ENCODE measurements around the gene PTPRJ. TPM values are rescaled to one million over a fixed set of nuclear protein-coding genes. Genes with fewer than 3 reads are reported as not detected.

PTPRJ gene
- total and polyA plus RNA-seq, 2 of the 4 experiments (the other 2 are of a cell fraction) = 5.6 to 14.9 TPM

DNA sequence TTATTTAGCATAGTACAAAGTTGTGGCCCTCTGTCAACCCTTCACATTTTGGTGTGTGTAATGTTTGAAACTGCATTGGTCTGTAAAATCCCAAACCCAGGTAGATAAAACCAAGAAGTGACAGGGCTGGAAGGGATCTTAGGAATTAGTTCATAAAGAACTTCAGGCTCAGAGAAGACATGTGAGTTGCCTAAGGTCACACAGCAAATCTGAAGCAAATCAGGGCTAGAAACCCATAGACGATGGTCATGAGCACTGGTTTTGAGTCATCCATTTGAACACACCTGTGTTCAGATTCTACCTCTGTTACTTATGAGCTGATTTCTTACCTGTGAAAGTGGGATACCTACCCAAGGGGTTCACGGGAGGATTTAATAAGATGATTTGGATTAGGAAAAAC is 107.1 kb downstream of the PTPRJ start:
- TF ChIP-seq, protein P1, sequence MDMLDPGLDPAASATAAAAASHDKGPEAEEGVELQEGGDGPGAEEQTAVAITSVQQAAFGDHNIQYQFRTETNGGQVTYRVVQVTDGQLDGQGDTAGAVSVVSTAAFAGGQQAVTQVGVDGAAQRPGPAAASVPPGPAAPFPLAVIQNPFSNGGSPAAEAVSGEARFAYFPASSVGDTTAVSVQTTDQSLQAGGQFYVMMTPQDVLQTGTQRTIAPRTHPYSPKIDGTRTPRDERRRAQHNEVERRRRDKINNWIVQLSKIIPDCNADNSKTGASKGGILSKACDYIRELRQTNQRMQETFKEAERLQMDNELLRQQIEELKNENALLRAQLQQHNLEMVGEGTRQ (IDR thresholded peaks at IDR 0.05; ENCODE audit: low read depth, low read length) = no peak
- TF ChIP-seq MAZ (IDR thresholded peaks at IDR 0.05; ENCODE audit: borderline replicate concordance, low read depth, low read length) (no peak), BHLHE40 (IDR thresholded peaks at IDR 0.05; ENCODE audit: low read depth, low read length) (no peak), NFE2L2 (IDR thresholded peaks at IDR 0.05; ENCODE audit: low read depth, low read length) (no peak), RAD21 (IDR thresholded peaks at IDR 0.05; ENCODE audit: low read length) (no peak), CEBPB (IDR thresholded peaks at IDR 0.05; ENCODE audit: low read depth, low read length) (no peak), MXI1 (IDR thresholded peaks at IDR 0.05; ENCODE audit: borderline replicate concordance, low read depth, low read length) (no peak), SMC3 (IDR thresholded peaks at IDR 0.05; ENCODE audit: low read depth, low read length) (no peak), POLR2A (IDR thresholded peaks at IDR 0.05; ENCODE audit: low read depth, low read length) (no peak), RFX5 (IDR thresholded peaks at IDR 0.05; ENCODE audit: low read depth, low read length) (no peak), CHD1 (IDR thresholded peaks at IDR 0.05; ENCODE audit: low read depth, low read length) (no peak), FOS (IDR thresholded peaks at IDR 0.05; ENCODE audit: low read depth, low read length) (no peak), MAFK (IDR thresholded peaks at IDR 0.05; ENCODE audit: low read depth, low read length) (no peak), RCOR1 (IDR thresholded peaks at IDR 0.05; ENCODE audit: insufficient replicate concordance, low read length) (no peak)
- TF ChIP-seq, protein P2, sequence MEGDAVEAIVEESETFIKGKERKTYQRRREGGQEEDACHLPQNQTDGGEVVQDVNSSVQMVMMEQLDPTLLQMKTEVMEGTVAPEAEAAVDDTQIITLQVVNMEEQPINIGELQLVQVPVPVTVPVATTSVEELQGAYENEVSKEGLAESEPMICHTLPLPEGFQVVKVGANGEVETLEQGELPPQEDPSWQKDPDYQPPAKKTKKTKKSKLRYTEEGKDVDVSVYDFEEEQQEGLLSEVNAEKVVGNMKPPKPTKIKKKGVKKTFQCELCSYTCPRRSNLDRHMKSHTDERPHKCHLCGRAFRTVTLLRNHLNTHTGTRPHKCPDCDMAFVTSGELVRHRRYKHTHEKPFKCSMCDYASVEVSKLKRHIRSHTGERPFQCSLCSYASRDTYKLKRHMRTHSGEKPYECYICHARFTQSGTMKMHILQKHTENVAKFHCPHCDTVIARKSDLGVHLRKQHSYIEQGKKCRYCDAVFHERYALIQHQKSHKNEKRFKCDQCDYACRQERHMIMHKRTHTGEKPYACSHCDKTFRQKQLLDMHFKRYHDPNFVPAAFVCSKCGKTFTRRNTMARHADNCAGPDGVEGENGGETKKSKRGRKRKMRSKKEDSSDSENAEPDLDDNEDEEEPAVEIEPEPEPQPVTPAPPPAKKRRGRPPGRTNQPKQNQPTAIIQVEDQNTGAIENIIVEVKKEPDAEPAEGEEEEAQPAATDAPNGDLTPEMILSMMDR (conservative IDR thresholded peaks at IDR 0.05; ENCODE audit: low read depth, low read length) = no peak
- TF ChIP-seq, protein P3, sequence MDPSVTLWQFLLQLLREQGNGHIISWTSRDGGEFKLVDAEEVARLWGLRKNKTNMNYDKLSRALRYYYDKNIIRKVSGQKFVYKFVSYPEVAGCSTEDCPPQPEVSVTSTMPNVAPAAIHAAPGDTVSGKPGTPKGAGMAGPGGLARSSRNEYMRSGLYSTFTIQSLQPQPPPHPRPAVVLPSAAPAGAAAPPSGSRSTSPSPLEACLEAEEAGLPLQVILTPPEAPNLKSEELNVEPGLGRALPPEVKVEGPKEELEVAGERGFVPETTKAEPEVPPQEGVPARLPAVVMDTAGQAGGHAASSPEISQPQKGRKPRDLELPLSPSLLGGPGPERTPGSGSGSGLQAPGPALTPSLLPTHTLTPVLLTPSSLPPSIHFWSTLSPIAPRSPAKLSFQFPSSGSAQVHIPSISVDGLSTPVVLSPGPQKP (IDR thresholded peaks at IDR 0.05; ENCODE audit: borderline replicate concordance, low read depth, low read length) = no peak
- CTCF ChIA-PET = interaction anchor here (0.6 kb wide), 1 partner anchor 139 kb away, joined by 3 read pairs; no protein-coding TSS in a partner anchor
- H4K91ac ChIP-seq (ENCODE audit: insufficient read depth, low read depth, low read length) = no peak overlapping the region

More for the DNA sequence above, 107.1 kb downstream of the PTPRJ start:
- POLR2A ChIA-PET (ENCODE audit: unreplicated experiment) = no interaction called here
- Histone ChIP-seq H3K4me1 (ENCODE audit: control insufficient read depth, insufficient read depth, low read length) (peaks cover 2% of the 10 kb centered on the region; the same call in 1 of the 2 replicates), H2AK9ac (replicated peaks; ENCODE audit: low read depth, low read length, poor library complexity) (no peak overlapping the region), H2BK120ac (ENCODE audit: low read depth, low read length) (no peak overlapping the region), H3K18ac (ENCODE audit: low read depth, low read length) (no peak overlapping the region), H3K23ac (ENCODE audit: low read depth, low read length) (no peak overlapping the region), H2BK15ac (ENCODE audit: low read depth, low read length) (no peak overlapping the region), H4K8ac (ENCODE audit: low read depth in 2 of 2, low read length in 2 of 2) (no peak overlapping the region), H3K9me1 (ENCODE audit: insufficient read depth, low read length) (peaks cover 18% of the 10 kb centered on the region), H4K20me1 (ENCODE audit: insufficient read depth, low read length) (peaks cover 28% of the 10 kb centered on the region), H3K4me3 (ENCODE audit: insufficient read depth, low read depth, low read length) (no peak overlapping the region), H3K27me3 (ENCODE audit: control insufficient read depth, insufficient read depth, low read length) (no peaks in the 10 kb centered on the region), H2BK20ac (ENCODE audit: low read depth, low read length) (no peak overlapping the region), H3K9me3 (ENCODE audit: control insufficient read depth, insufficient read depth, low read length) (no peaks in the 10 kb centered on the region), H3K79me1 (ENCODE audit: low read depth in 1 of 2, low read length in 2 of 2) (peaks cover 44 to 65% of the 10 kb centered on the region in 2 experiments), H3K14ac (replicated peaks; ENCODE audit: low read depth, low read length) (no peak overlapping the region), H2AK5ac (ENCODE audit: low read depth, low read length) (no peak overlapping the region), H3K27ac (ENCODE audit: insufficient read depth, low read length) (no peak overlapping the region), H4K5ac (ENCODE audit: low read depth, low read length) (no peak overlapping the region), H3K56ac (ENCODE audit: extremely low read depth, insufficient read depth, low read length) (no peak overlapping the region), H3K4ac (ENCODE audit: low read depth, low read length) (no peak overlapping the region), H3K4me2 (ENCODE audit: low read depth, low read length) (no peak overlapping the region), H2BK5ac (ENCODE audit: low read depth, low read length, poor library complexity, severe bottlenecking) (no peak overlapping the region), H2AFZ (replicated peaks; ENCODE audit: low read length, poor library complexity) (no peak overlapping the region), H3K36me3 (ENCODE audit: control insufficient read depth, insufficient read depth, low read length) (no peaks in the 10 kb centered on the region), H3K9ac (ENCODE audit: low read depth, low read length) (no peak overlapping the region)
- BruUV-seq (replicated peaks) = no TSS peak
- dilution Hi-C loops (cut with HindIII; ENCODE audit: low sequenced_read_pairs, unreplicated experiment) = no loop called here
- ATAC-seq (ENCODE audit: low read depth) (no peak), DNase-seq (no peak)
- WGBS, 2 experiments (ENCODE audit: extremely low coverage in 2 of 2, insufficient read length in 1 of 2) = no CpG with 5 or more reads among the region's 2 CpGs
- intact Hi-C loops (cut with micrococcal nuclease) = no loop called here
- in situ Hi-C loops (cut with MboI; ENCODE audit: low sequenced_read_pairs) = no loop called here
